GM21786 (cell line): ENCODE measurements around the gene PTP4A2.
"Not testable (repeated sequence)": the region's sequence is repeated elsewhere in the genome, so short reads cannot be mapped to it uniquely, and the experiment has no call there.

Experiments
- ATAC-seq: cut with Tn5 transposase; IDR thresholded peaks from one replicate; pipeline ENCODE4 v1.9.1; 2021; ENCODE audit not compliant: unreplicated experiment

PTP4A2 gene

DNA sequence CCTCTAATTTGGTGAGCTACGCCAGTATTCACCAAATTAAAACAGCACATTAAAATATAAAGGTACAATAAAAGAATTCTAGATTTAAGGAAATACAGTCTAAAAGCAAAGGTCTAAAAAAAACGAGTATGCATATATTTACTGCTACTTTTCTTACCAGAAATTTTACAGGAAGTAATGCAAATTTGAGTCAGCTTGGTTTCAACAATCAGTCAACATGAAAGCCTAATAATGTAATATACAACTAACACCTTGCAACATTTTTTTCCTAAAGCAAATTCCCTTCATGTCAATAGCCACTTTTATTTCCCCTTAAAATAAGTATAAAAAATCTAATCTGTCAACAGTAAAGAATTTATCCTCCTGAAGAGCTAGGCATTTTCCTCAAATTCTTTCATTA is 11.9 kb downstream of the PTP4A2 start:
- ATAC-seq: no peak

DNA sequence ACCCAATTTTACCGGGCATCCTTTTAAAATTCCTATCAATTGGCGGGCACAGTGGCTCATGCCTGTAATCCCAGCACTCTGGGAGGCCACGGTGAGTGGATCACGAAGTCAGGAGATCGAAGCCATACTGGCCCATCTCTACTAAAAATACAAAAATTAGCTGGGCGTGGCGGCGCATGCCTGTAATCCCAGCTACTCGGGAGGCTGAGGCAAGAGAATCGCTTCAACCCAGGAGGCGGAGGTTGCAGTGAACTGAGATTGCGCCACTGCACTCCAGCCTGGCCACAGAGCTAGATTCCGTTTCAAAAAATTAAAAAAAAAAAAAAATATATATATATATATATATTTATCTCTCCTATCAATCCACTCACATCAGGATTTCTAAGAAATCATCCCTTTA is 12.3 kb downstream of the PTP4A2 start:
- not testable (repeated sequence) for ATAC-seq

- ATAC-seq: no peak
These were observed 13.3 kb downstream of the PTP4A2 start for GRCh38 chr1:31924839-31925238.

- no peak for ATAC-seq
These were observed 14.2 kb downstream of the PTP4A2 start for GRCh38 chr1:31923901-31924535.

DNA sequence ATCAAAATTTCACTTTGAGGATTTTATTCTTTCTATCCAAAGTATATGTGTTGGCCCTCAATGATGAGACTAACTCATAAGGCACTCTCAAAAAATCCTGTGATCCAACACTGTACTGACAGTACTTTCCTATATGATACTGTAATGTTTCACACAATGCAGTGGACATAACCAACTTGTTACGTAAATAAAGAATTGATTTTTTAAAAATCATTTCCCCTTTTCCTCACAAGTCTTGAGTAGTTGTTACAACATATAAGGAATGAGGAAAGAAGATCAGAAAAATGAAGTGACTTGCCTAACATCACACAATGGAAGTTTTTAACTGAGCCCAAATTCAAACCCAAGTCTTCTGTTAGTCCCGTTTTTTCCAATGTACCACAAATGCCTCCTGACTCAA is 17.2 kb downstream of the PTP4A2 start:
- ATAC-seq: no peak

DNA sequence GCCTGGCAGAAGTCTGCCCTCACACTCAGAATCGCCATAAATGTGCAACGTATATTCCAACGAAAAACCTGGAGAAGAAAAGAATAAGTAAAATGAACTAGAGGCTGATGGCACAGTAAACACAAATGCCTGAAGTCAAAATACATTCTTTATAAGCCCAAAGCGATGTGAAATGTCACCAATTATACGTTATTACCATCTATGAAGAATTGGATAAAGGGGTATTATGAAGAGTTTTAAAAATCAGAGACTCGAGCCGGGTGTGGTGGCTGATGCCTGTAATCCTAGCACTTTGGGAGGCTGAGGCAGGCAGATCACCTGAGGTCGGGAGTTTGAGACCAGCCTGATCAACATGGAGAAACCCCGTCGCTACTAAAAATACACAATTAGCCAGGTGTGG is 18.6 kb downstream of the PTP4A2 start:
- no peak for ATAC-seq

- ATAC-seq: no peak
These were observed 22.7 kb downstream of the PTP4A2 start for GRCh38 chr1:31915438-31915837.

GRCh38 chr1:31913968-31914367 is 24.2 kb downstream of the PTP4A2 start:
- ATAC-seq: no peak

GRCh38 chr1:31912839-31913239 is 25.3 kb downstream of the PTP4A2 start:
- ATAC-seq: no peak

- no peak for ATAC-seq
These were observed 26.0 kb downstream of the PTP4A2 start for GRCh38 chr1:31911994-31912780.

GRCh38 chr1:31910933-31911332 is 27.2 kb downstream of the PTP4A2 start:
- ATAC-seq: no peak

DNA sequence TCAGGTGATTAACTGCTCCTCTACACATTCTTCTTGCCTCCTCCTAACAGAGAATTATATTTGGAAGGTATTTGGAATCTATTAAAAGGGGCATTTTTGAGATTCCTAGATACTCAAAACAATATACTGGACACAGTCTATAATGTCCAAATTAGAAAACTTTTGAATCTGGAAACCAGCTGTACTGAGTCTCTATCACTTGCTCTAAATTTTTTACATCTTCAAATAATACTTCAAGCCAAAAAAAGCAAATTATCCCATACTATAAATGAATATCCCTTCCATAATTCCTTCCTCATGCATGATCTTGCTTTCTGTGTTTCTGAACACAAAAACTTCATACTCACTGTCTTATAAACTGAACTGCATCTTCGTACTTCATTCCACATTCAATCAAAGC is 28.5 kb downstream of the PTP4A2 start:
- no peak for ATAC-seq

DNA sequence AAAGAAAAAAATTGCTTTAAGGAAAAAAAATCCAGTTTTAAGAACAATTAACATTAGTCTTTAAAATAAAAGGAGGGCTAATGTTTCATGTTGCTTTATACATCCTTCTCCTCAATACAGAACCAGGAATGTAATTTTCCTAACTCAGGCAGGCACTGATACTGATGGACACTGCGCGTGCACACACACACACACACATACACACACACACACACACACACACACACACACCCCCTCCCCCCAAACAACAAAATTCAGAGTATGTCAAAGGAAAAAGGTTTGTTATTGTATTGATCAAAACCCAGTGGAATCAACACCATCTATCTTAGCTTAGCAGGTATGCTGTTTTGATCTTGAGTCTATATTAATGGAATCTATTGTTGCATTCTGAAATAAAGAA is 31.6 kb downstream of the PTP4A2 start:
- ATAC-seq: no peak

DNA sequence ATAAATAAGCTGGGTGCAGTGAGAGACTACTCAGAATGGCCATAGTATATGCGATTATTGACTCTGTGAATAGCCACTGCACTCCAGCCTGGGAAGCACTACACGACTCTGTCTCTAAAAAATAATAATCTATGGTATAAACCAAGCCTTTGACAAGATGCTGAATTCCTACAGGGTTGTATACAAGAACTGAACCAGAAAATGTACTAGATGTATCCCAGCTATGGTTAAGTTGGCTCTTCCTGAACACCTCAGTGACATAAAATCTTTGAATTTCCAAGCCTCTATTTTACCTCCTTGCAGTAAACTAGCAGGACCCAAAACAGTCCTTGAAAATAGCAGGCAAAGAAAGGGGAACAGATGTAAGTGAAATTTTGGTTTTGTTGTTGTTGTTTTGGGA is 32.5 kb downstream of the PTP4A2 start:
- ATAC-seq: no peak

DNA sequence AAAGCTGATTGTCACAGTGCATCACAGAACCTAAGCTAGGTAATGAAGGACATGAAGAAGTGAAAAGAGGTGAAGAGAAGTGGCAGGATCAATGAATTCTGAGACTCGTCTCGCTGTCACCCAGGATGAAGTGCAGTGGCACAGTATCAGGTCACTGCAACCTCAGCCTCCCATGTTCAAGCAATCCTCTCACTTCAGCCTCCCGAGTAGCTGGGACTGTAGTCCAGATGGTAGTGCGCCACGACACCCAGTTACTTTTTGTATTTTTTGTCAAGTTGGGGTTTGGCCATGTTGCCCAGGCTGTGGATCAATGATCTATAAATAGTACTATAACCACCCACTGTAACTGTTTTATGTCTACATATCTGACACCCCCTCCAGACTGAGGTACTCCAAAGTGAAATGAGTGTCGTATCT is 33.1 kb downstream of the PTP4A2 start:
- ATAC-seq: no peak

- no peak for ATAC-seq
These were observed 33.7 kb downstream of the PTP4A2 start for GRCh38 chr1:31904339-31905092.

DNA sequence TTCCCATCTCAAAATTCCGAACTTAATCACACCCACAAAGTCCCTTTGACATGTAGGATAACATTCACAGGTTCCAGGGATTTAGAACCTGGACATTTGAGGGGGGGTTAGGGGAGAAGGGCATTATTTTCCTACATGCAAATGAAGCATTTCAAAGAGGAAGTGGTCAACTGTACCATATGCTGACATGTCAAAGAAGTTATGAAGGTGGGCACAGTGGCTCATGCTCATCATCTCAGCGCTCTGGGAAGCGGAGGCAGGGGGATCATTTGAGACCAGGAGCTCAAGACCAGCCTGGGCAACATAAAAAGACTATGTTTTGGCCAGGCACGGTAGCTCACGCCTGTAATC is 35.7 kb downstream of the PTP4A2 start:
- ATAC-seq: no peak

- ATAC-seq: no peak
These were observed 36.2 kb downstream of the PTP4A2 start for GRCh38 chr1:31901838-31902509.

DNA sequence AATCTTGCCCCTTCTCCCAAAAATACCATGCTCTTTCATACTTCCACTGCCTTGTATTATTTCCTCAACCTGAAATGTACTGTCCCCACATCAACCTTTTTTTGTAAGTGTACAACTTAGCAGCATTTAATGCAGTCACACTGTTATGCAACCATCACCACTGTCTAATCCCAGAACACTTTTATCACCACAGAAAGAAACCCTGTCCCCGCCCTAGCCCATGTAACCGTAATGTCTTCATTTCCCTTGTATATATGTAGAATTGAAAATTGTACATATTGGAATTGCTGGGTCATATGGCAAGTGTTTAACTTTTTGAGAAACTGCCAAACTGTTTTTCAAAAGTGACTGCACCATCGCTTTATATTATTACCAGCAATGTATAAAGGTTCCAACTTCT is 37.4 kb downstream of the PTP4A2 start:
- ATAC-seq: no peak

GRCh38 chr1:31897526-31898100 is 40.6 kb downstream of the PTP4A2 start:
- ATAC-seq: no peak
